Pancreas (tissue), 10 donors: ENCODE results near the gene SLC8A1. TPM values are rescaled to one million over a fixed set of nuclear protein-coding genes. Genes with fewer than 3 reads are reported as not detected.

Experiments
- ATAC-seq, 4 donors: fragments of 200-7000 bp; cut with Tn5 transposase; one replicate each; pipeline versions ENCODE4 v1.8.0 to v1.9.1; 2020; ENCODE audit warnings: mild to moderate bottlenecking in 4 of 4, moderate library complexity in 4 of 4
- DNase-seq, 6 donors: peaks; one replicate each; pipeline ENCODE4 v3.0.0-alpha.2; 2020
- FAIRE-seq: peaks from 2 replicates; lab custom pipeline; 2012; peaks lifted over from hg19 to GRCh38; lab: Jason Lieb, UNC
- H3K27ac ChIP-seq, 4 donors: fragments of 200-600 bp; sonication (generic); 1 replicate in 3 of 4; 2 replicates in 1 of 4; pipeline versions ENCODE4 v1.5.0 to v1.8.0; 2020
- H3K27me3 ChIP-seq, 4 donors: fragments of 200-600 bp; one replicate each; pipeline ENCODE4 v1.8.0; 2021
- H3K36me3 ChIP-seq, 3 donors: fragments of 200-600 bp; sonication (generic) in 1 of 3; one replicate each; pipeline versions ENCODE4 v1.5.0 to v1.8.0; 2020 to 2021
- H3K4me1 ChIP-seq, 3 donors: fragments of 200-600 bp; one replicate each; pipeline ENCODE4 v1.8.0; 2021
- H3K4me3 ChIP-seq, 4 donors: fragments of 200-600 bp; sonication (generic) in 2 of 4; one replicate each; pipeline versions ENCODE4 v1.5.0 to v1.8.0; 2020 to 2021
- H3K9me3 ChIP-seq, 4 donors: fragments of 200-600 bp; one replicate each; pipeline ENCODE4 v1.8.0; 2021
- CTCF ChIP-seq, 4 donors: fragments of 200-600 bp; sonication (generic) in 3 of 4; IDR thresholded peaks; one replicate each; pipeline versions ENCODE4 v1.5.0 to v1.8.0; 2021; ENCODE audit warnings: antibody characterized with exemption in 4 of 4
- WGBS, 2 donors: extraction: QIAGEN DNeasy Blood & Tissue Kit; methylation state at CpG; one replicate each; pipeline ENCODE4 v1.1.7; 2013; 5-methylcytosine and 5-hydroxymethylcytosine counted together
- intact Hi-C, 3 donors: fragments of 100-400 bp; cut with DNase I; formaldehyde crosslinking; loops; one replicate each; pipeline versions ENCODE4 v1.11.1 to v1.14.2; 2022
- polyA plus RNA-seq, 2 donors: library from polyadenylated mRNA; stranded (reverse); fragments of 200-250 nt; gene quantifications; one replicate each; pipeline ENCODE4 v1.2.3, GENCODE V29; 2013
- total RNA-seq, 6 donors: library from RNA; stranded (reverse); fragmentation: NEBNext Ultra II Directional in 4 of 6; extraction: Animal tissue kit (Norgen Biotek cat#: 25700) in 4 of 6; gene quantifications; one replicate each; pipeline versions ENCODE4 v1.2.1 to v1.2.4, GENCODE V29; 2021 to 2023
- donor health status: healthy with polysubstance abuse.
- donor health status: DM: no; HTN: no; CAD: no; lungs with moderate emphysema.
- donor health status: DM: no; HTN: no; CAD: no.
- donor health status: control.
- donor health status: control.
- donor health status: Bipolar disorder and iron deficiency.
- donor health status: DM: yes; HTN: yes; CAD: no.
- donor health status: DM: no; HTN: no; CAD: no.
- donor health status: DM: no; HTN: no; CAD: no.
- donor health status: DM: yes; HTN: yes; CAD: no.

SLC8A1 gene
- total and polyA plus RNA-seq, 8 donors = 0.19 to 12.4 (median 2.3) TPM

DNA sequence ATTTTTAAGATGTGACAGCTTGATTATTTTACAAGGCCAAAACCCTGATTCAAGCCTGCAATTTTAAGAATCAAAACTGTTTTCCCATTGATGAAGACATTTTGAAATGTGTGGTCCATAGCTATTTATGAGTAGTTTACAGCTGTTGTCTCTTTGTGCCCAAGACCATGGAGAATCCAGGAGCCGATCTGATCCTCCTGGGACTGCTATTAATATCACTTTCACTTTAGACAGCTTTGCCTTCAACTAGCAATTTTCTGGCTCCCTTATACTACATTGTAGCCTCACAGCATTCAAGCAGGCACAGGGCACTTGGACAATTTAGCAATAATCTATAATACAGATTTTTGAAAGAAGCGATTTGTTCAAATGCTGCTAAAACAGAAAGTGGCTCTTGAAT, 172.9 kb downstream of the SLC8A1 start:
- no peaks in the 10 kb centered on the region for H3K9me3 ChIP-seq
- ATAC-seq = no peak
- intact Hi-C loops = no loop called here
- no peak for TF ChIP-seq CTCF (IDR thresholded peaks at IDR 0.05)
- DNase-seq = no peak
- WGBS, 2 donors = 78 to 85% methylated on average over 2 of the region's 2 CpGs
- H3K4me1 ChIP-seq = no peaks in the 10 kb centered on the region
- H3K36me3 ChIP-seq = no peaks in the 10 kb centered on the region
- no peak overlapping the region for H3K4me3 ChIP-seq
- no peaks in the 10 kb centered on the region for H3K27me3 ChIP-seq
- H3K27ac ChIP-seq = no peak overlapping the region
- FAIRE-seq = no peak

- intact Hi-C loops = no loop called here
- Histone ChIP-seq H3K9me3 (no peaks in the 10 kb centered on the region), H3K36me3 (no peaks in the 10 kb centered on the region), H3K4me1 (no peaks in the 10 kb centered on the region), H3K27ac (no peak overlapping the region), H3K27me3 (no peaks in the 10 kb centered on the region), H3K4me3 (no peak overlapping the region)
- 74 to 91% methylated on average over 1 of the region's 1 CpG for WGBS, 2 donors
- FAIRE-seq (no peak), ATAC-seq (no peak), DNase-seq (no peak)
- no peak for TF ChIP-seq CTCF (IDR thresholded peaks at IDR 0.05)
Observed at GRCh38 chr2:40276076-40276475, 175.8 kb downstream of the SLC8A1 start.

DNA sequence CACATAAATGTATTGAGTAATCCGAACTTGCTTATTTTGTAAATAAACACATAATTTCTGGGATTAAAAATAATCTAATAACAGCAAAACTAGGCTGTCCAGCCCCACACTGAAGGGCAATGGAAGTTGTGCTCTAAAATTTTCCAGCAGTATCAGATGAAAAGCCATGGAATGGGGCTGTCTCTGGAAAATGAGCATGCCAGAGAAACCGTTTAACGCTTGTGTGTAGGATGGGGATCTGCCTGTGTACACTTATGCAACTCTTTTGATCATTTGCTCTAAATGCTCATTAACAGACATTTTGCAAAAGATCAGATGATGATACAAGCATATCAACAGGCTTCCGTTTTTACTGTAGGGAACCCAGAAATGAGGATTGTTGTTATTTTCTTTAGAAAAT, 177.6 kb downstream of the SLC8A1 start:
- WGBS, 2 donors = 73 to 80% methylated on average over 4 of the region's 4 CpGs
- no peaks in the 10 kb centered on the region for H3K9me3 ChIP-seq
- H3K36me3 ChIP-seq = no peaks in the 10 kb centered on the region
- no peak for TF ChIP-seq CTCF (IDR thresholded peaks at IDR 0.05)
- DNase-seq (no peak), ATAC-seq (no peak), FAIRE-seq (no peak)
- no peak overlapping the region for H3K4me3 ChIP-seq
- H3K4me1 ChIP-seq = no peaks in the 10 kb centered on the region
- intact Hi-C loops = no loop called here
- no peak overlapping the region for H3K27ac ChIP-seq
- H3K27me3 ChIP-seq = no peaks in the 10 kb centered on the region

DNA sequence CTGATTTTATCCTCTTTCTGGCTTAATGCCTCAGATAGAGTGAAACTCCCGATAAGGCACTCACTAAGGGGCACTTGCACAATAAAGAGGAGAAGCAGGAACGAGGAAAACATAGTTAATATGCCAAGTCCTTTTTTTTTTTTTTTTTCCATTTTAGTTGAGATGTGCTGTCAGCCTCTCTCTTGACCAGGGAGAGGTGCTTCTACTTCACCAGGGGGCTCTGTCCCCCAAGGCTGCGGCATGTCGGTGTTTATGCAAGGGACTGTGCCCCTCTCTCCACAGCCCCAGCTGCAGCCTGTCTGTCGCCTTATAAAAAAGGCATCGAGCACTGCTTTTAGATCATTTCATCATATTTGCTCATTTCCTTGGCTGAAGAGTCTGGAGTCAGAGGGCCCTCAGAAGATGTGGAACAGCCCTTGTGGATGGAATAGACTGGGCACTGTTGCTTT, 178.1 kb downstream of the SLC8A1 start:
- no peaks in the 10 kb centered on the region for H3K4me1 ChIP-seq
- intact Hi-C loops = no loop called here
- no peak for TF ChIP-seq CTCF (IDR thresholded peaks at IDR 0.05)
- H3K36me3 ChIP-seq = no peaks in the 10 kb centered on the region
- FAIRE-seq (no peak), DNase-seq (no peak), ATAC-seq (peak in 2 of 4 donors; percentile 18 to 26)
- no peaks in the 10 kb centered on the region for H3K9me3 ChIP-seq
- no peak overlapping the region for H3K27ac ChIP-seq
- no peak overlapping the region for H3K4me3 ChIP-seq
- H3K27me3 ChIP-seq = no peaks in the 10 kb centered on the region
- WGBS, 2 donors = 57 to 65% methylated on average over 6 of the region's 6 CpGs

DNA sequence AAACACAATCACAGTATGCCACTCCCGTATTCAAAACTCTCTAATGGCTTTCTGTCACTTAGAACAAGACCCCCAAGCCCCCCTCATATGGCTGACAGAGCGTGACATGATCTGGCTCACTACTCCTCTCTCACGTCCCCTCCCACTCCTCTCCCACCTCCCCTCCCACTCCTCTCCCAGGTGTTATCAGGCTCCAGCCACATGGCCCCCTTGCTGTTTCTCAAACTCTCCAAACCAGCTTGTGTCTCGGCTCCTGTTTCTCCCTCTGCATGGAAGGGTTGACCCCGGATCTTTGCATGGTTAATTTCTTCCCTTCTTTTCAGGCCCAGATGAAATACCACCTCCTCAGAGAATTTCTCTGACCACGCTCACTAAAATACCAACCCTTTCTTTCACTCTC, 180.8 kb downstream of the SLC8A1 start:
- DNase-seq = no peak
- H3K36me3 ChIP-seq = no peaks in the 10 kb centered on the region
- ATAC-seq = no peak
- no peak for TF ChIP-seq CTCF (IDR thresholded peaks at IDR 0.05)
- WGBS, 2 donors = 53 to 56% methylated on average over 6 of the region's 6 CpGs
- no peaks in the 10 kb centered on the region for H3K9me3 ChIP-seq
- H3K4me3 ChIP-seq = no peak overlapping the region
- intact Hi-C loops = no loop called here
- FAIRE-seq = no peak
- H3K27me3 ChIP-seq = no peaks in the 10 kb centered on the region
- no peak overlapping the region for H3K27ac ChIP-seq
- no peaks in the 10 kb centered on the region for H3K4me1 ChIP-seq
